Activated CD4-positive, alpha-beta T cell treated with anti-CD3 and anti-CD28 coated beads for 48 hours (primary cell): ENCODE data around the gene TEC.
"Not testable (repeated sequence)": the region's sequence is repeated elsewhere in the genome, so short reads cannot be mapped to it uniquely, and the experiment has no call there.

Experiments used
- DNase-seq: peaks from one replicate; pipeline ENCODE4 v3.0.0-alpha.2; 2020

Gene TEC

GRCh38 chr4:48237996-48238645, 31.5 kb downstream of the TEC start:
- no peak for DNase-seq

GRCh38 chr4:48235050-48235449, 34.6 kb downstream of the TEC start:
- DNase-seq = no peak

- no peak for DNase-seq
Observed at GRCh38 chr4:48234575-48234974, 35.1 kb downstream of the TEC start.

GRCh38 chr4:48228949-48229348, 40.7 kb downstream of the TEC start:
- DNase-seq = no peak

GRCh38 chr4:48227662-48228061, 42.0 kb downstream of the TEC start:
- no peak for DNase-seq

- DNase-seq = no peak
Observed at GRCh38 chr4:48226199-48226598, 43.4 kb downstream of the TEC start.

GRCh38 chr4:48225368-48226141, 44.1 kb downstream of the TEC start:
- no peak for DNase-seq

GRCh38 chr4:48224606-48225005, 45.0 kb downstream of the TEC start:
- no peak for DNase-seq

GRCh38 chr4:48223633-48224295, 45.9 kb downstream of the TEC start:
- no peak for DNase-seq

GRCh38 chr4:48222491-48222890, 47.1 kb downstream of the TEC start:
- DNase-seq = no peak

- not testable (repeated sequence) for DNase-seq
Observed at GRCh38 chr4:48219430-48219829, 50.2 kb downstream of the TEC start.

- no peak for DNase-seq
Observed at GRCh38 chr4:48216563-48216962, 53.1 kb downstream of the TEC start.

- no peak for DNase-seq
Observed at GRCh38 chr4:48215977-48216376, 53.7 kb downstream of the TEC start.

GRCh38 chr4:48212165-48212564, 57.5 kb downstream of the TEC start:
- no peak for DNase-seq

GRCh38 chr4:48210966-48211328, 58.7 kb downstream of the TEC start:
- DNase-seq = no peak

GRCh38 chr4:48205626-48206025, 64.0 kb downstream of the TEC start:
- no peak for DNase-seq

GRCh38 chr4:48205107-48205506, 64.5 kb downstream of the TEC start:
- DNase-seq = no peak

- no peak for DNase-seq
Observed at GRCh38 chr4:48203819-48204218, 65.8 kb downstream of the TEC start.

- no peak for DNase-seq
Observed at GRCh38 chr4:48197643-48198237, 71.9 kb downstream of the TEC start.

GRCh38 chr4:48196758-48197504, 72.7 kb downstream of the TEC start:
- no peak for DNase-seq

- no peak for DNase-seq
Observed at GRCh38 chr4:48195853-48196252, 73.8 kb downstream of the TEC start.

GRCh38 chr4:48195374-48195773, 74.3 kb downstream of the TEC start:
- no peak for DNase-seq

GRCh38 chr4:48194971-48195370, 74.7 kb downstream of the TEC start:
- DNase-seq = no peak
